NB4 (cell line): Measurements from ENCODE around the gene ITGA1.

Source experiments
- CTCF ChIP-seq: IDR thresholded peaks from one replicate; pipeline ENCODE4 v1.5.1; 2012; ENCODE audit warnings: low read depth, low read length
- MAX ChIP-seq: IDR thresholded peaks from 2 replicates; pipeline ENCODE4 v1.6.1; 2011; ENCODE audit warnings: low read depth, low read length
- MYC ChIP-seq: IDR thresholded peaks from 2 replicates; pipeline ENCODE4 v1.6.1; 2011; ENCODE audit warnings: low read depth, low read length
- POLR2A ChIP-seq: IDR thresholded peaks from 2 replicates; pipeline ENCODE4 v1.6.1; 2011; ENCODE audit warnings: mild to moderate bottlenecking; ENCODE audit not compliant: insufficient read length; ENCODE audit errors: extremely low read depth

GRCh38 chr5:52888363-52888762 lies 100.6 kb downstream of the ITGA1 start:
- TF ChIP-seq MAX (no peak), POLR2A (no peak), CTCF (no peak), MYC (no peak)
